Measurements from ENCODE around the gene SETD2.

GRCh38 chr3:47020311-47020710 is 143.6 kb downstream of the SETD2 start:
- TF ChIP-seq CTCF (IDR thresholded peaks at IDR 0.05; ENCODE audit: low read length) (no peak), EZH2 (IDR thresholded peaks at IDR 0.05; ENCODE audit: borderline replicate concordance, low read length) (no peak)

Data from OCI-LY1 (cell line).